SK-N-DZ (cell line): ENCODE measurements around the gene DISP2.

ENCODE experiments used
- DNase-seq: peaks from one replicate; pipeline ENCODE4 v3.0.0-alpha.2; 2015; ENCODE audit warnings: low spot score

Gene DISP2

DNA sequence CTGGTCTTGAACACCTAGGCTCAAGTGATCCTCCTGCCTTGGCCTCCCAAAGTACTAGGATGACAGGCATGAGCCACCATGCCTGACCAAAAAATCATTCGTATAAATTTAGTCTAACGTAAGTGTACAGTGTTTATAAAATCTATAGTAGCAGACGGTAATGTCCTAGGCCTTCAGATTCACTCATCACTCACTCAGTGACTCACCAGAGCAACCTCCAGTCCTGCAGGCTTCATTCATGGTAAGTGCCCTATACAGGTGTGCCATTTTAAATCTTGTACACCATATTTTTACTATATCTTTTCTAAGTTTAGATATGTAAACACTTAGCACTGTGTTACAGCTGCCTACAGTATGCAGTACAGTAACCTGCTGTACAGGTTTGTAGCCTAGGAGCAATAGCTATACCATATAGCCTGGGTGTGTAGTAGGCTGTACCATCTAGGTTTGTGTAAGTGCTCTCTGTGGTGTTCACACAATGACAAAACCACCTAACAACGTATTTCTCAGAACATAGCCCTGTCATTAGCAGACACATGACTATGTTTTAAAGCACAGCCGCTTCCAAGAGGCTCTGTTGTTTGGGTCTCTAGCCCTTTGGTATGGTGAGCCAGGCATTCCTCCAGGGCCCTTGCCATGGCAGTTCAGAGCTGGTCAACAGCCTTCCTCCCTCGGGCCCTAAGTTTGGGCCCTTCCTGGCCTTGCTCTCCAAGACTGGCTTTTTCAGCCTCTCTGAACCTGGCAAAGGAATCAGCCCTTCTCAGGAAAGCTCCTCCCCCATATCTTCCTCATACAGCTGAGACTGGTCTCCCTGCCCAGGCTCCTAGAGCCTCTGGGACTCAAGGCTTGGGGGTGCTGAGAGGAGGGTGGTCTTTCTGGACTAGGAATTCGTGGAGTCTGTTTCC lies 15.4 kb upstream of the DISP2 start:
- DNase-seq = no peak

DNA sequence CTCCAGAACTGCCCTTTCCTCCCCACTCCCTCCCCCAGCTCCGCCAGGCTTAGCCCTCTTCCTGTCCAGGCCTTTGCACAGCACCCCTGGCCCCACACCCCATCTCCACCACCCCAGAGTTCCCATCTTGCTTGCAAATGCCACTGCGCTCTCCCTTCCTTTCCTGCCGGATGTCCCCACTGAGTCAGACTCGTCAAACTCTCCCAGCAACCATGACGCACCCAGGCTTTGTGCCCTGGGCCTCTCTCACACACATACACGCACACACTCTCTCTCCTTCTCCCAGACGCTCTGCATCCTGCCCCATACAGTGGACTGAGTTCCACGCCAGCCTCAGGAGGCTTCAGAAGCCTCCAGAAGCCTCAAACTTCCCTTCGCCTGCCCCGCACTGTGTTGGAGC lies 14.5 kb upstream of the DISP2 start:
- no peak for DNase-seq

DNA sequence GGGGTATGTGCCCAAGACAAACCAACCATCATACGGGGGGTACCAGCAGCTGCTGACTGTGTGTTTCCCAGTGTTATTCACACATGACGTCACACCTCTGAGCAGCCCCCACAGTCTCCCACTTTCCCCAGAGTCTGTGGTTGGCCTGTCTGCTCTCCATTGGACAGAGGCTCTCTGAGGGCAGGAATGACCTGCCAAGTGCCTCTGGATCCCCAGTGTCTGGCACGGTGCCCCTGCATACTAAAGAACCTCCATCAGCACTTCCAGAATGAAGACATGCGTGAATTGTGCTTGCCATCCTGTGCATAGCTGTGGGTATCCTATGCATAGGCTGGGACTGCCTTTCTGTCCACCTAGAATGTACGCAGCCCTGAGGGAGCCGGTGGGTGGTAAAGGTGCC lies 13.8 kb upstream of the DISP2 start:
- DNase-seq = no peak

DNA sequence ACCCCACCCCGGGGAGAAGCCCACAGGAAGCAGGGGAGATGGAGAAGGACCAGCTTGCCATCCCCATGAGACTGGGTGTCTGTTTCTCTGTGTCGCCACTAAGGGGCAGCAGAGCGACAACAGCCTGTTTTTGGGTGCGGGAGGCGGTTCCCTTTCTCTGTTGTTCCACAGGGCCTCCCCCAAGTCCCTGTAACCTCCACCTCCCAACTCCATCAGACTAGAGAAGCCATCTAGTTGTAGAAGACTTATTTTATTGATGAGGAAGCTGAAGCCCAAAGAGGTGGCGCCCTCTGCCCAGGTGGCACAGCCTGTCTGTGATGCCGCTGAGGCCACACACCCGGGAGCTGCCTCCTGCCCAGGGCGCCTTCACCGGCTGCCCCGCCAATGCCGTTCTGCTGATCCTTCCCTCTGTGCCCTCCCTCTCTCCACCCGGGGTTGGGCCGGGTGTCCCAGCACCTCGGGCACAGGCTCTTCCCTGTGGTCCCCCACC lies 13.3 kb upstream of the DISP2 start:
- DNase-seq = peak; percentile 70

DNA sequence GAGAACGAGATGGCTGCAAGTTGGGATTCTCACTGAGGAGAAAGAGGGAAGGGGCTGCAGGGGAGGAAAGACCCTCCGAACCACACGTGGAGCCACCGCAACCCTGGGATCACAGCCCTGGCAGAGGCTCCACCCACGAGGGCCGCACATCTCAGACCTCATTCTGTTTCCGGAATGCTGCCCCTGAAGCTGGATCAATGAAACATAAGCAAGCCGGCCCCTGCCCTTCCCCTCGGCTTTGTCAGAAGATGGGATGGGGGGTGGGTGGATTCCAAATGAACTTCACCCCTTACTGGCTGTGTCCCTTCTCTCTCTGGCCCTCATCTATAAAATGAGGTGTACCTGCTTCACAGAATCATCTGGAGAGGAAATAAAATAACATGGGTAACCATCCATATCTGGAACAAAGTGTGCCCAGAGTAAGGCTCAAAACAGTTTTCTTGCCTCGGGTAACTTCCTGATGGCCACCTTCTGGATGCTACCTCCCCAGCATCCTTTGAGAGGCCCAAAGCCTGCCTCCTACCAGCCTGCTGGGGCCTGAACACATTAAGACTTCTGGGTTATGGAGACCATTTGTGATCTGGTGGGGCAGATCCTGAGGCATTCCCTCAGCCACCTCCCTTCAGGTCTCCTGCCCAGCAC lies 12.7 kb upstream of the DISP2 start:
- DNase-seq = no peak

DNA sequence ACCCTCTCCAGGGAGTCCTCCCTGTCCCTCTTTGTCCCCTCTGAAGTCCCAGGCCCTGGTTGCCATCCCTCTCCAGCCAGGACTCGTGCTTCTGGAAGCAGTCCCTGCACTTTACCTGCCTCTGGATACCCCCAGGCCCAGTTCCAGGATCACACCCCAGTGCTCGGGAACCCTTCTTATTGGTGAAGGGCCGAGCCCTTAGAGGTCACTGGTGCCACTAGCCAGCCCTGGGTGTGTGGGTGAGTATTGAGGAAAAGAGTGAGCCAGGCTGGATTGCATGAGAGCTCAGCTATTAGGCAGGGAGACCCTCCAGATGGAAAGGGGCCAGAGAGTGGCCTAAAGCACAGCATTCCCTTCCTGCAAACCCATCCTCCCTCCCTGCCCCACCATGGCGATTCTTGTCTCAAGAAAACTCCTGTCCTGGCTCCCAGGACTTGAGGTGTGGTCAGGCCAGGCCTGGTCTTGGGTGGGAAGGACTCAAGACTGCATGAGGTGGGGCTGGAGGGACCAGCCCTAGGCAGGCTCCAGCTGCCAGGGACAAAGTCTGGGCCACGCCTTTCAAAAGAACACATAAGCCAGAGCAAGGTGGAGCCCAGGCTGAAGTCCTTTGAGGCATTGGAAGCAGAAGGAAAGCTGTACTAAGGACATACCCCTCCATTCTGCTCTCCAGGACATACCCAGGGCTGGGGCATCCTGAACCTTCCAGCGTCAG lies 12.0 kb upstream of the DISP2 start:
- no peak for DNase-seq

DNA sequence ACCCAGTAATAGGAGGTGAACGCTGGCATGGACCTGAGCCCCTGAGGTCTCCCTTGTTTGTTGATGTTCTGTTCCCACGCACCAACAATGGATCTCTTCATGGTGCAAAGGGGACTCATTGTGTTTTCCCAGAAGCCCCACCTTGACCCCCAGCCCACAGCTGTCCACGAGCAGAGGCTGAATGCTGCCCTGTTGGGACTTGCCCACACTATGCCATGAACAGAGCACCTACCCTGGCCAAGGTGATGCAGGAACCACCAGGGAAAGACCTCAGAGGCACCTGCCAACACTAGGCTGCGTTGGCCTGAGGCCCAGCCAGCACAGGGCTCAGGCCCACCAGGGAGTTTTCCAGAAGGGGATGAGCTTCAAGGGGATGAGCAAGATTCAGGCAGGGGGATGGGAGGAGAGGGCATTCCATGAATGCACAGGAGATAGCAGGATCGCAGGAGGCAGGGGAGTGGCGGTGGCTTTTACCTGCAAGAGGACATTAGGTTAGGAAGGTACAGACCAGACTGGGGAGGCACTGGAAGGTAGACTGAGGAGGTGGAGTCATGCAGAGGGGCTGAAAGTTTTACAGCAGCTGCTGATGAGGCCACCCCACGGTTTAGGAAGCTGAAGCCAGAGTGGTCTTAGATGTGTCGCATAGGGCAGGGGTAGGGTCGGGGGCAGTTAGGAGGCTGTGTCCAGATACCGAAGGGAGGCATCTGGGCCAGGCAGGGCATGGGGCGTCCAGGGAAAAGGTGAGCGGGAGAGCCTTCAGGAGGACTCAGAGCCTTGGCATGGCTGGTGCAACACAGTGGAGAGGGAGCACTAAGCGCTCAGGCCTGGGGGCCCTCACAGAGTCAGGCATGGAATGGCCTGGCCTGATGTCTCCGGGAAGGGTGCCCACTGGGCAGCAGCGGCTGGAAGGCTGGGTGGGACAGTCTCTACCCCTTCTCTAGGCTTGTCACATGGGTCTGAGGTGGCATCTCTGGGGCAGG lies 11.2 kb upstream of the DISP2 start:
- no peak for DNase-seq

DNA sequence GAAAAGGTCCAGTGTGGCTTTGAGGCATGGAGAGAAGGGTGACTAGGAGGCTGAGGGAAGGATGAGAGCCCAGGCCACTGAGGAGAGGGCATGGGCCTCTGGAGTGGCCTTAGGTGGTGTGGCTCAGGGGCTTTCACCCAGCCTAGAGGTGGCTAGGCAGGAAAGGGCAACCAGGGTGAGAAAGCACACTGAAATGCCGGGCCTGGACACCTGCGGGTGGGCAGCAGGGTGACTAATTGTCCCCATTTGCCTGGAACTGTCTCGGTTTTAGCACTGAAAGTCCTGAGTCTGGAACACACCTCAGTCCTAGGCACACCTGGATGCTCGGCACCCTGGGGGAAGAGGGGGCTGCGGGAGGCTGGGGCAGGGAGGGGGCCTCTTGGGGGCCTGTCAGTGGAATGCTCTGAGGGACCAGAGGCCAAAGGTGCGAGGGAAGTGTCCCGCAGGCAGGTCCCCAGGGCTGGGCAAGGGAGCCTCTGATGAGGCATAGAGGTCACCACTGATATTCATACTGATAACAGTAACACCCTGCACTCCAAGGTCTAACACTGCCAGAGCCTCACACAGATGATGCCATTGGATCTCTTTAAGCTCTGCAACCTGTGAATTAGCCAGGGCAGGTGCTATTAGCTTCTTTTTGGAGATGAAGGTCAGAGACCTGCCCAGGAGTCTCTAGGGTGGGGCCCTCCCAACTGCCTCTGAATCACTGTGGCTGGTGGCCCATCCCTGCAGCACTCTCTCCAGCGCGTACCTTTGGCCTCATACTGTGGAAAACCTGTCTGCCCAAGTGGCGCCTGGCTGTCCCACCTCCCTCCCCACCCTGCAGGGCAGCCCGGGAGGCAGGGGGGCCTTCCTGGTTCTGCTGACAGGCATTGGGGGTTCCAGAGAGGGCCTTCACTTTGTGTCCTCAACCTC lies 10.2 kb upstream of the DISP2 start:
- DNase-seq = no peak

DNA sequence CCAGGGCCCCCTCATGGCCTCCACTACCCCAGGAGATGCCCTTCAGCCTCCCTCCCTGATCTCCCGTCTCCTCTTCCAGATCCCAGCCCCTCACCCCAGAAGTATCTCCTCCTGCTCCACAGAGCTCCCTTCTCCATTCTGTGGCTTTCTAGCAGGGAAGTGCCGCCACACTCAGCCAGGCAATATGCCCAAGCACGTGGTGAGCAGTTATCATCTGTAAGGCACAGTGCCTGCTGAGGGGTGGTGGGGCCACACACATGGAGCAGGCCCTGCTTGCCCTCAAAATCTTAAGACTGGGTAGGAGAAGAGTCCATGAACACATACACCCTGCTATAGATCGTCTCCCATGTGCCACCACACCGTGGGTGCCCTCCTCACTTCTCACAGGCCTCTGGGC lies 9.5 kb upstream of the DISP2 start:
- DNase-seq = no peak

DNA sequence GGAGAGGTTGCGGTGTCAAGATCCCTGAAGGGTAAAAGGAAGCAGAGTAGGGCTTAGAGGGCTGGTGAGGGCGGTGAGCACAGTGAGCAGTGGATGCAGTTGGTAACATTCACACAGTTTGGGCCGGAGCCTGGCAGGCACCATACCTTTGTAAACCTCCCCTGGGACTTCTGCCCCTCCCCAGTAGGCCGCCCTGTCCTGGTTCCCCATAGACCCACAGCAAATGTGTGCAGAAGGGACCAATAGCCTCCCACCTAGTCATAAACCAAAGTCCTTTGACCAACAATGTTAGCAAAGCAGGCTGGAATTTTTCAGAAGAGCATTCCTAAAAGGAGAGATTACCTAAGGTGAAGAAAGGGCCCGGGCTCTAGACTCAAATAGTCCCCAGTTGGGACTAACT lies 8.9 kb upstream of the DISP2 start:
- no peak for DNase-seq

DNA sequence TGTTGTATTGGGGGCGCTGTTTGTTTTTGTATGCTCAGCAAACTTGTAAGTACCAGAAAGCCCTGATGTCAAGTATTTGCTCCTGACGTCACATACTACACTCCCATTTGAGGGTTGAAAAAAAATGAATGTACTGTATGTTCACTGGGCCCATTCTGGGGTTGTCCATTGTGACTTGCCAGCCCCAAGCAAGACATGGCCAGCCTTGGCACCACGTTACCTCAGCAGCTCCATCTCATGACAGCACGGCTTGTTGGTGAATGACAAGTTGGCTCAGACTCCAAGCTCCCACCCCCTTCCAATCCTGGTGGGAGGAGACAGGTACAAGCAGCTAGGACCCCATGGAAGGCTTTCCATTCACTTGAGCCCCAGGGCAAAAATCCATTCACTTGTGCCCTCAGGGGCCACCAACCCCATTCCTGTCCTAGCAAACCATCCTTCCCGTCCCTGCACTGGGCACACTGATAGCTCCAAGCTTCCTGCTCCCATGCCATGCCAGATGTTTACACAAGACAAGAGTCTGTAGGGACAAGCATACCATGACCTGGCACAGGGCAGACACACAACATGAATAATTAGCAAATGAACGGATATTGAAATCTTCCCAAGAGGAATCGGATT lies 5.6 kb upstream of the DISP2 start:
- no peak for DNase-seq

DNA sequence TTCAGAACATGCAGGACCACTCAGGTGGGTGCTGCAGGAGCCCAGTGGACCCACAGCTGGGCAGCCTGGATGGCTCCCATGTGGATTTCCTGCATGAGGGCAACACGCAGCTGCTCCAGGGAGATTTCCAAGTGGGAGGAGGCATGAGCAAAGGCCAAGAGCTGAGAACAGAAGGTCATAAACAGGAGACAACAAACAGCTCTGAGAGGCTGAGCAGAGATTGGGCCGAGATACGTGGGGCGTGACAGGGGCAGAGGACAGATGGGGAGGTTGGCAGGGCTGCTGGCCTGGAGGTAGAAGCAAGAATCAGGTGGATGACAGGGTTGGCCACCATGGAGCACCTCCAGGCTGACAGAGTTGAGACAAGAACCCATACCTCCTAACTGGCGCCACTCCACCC lies 4.3 kb upstream of the DISP2 start:
- DNase-seq = no peak

DNA sequence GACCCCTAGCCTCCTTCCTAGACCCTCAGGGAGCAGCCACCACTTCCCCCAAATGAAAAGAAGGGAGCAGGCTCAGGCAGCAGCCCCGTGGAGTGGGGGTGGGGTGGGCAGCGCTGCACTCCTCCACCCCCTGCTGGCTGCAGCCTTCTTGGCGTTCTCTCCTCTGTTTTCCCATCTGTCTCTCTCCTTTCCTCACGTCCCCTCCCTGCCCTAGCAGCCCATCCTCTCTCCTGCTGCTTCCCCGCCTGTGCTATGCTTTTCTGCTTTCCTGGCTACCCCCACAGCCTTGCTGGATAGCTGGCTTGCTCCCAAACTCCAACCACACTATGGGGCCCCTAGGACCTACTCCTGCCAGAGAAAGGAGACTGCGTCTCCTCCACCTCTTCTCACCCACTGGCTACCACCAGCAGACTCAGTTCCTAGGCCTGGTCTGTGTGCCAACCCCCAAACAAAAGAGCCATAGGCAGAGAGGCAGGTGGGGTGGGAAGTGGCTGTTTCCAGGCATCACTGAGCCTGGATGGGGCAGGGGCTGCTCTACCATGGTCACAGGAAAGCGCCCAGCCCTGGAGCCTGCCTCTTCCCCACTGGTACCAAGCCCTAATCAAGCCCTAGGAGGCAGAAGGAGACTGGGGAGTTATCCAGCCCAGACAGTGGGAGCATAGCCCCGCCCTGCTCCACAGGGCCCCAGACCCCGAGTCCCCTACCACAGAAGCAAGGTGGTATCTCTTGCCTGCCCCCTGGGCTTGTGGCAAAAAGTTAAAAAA lies 3.4 kb upstream of the DISP2 start:
- DNase-seq = peak; percentile 67

DNA sequence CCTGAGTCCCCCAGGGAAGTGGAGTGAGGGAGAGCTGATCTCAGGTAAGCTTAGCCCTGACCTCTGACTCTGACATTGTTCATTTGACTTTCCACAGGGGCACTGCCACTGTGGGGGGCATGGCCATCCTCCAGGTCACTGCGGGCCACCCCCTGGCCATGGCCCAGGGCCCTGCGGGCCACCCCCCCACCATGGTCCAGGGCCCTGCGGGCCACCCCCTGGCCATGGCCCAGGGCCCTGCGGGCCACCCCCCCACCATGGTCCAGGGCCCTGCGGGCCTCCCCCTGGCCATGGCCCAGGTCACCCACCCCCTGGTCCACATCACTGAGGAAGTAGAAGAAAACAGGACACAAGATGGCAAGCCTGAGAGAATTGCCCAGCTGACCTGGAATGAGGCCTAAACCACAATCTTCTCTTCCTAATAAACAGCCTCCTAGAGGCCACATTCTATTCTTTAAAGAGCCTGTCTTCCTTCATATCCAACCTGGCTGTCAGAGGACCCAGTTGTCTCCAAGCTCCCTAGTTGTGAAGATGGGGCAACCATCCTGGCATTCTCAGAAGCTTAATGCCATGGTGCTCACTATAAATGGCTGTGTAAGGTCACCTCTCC lies 1.9 kb upstream of the DISP2 start:
- DNase-seq = no peak

DNA sequence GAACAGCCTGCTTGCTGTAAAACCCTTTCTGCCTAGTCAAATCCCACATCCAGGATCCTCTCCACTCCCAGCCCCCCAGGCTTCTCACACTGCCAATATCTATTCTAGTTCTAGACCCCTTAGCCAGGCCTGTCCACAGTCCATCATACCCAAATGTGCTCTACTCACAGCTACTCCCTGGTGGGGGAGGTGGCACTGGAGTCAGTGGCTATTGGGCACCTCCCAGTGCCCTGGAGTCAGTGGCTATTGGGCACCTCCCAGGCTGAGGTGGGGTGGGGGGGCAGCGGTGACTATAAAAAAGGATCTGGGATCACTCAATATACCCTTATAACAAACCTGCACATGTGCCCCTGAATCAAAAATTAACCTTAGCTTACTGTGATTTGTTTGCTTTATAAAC lies 773 bp upstream of the DISP2 start:
- no peak for DNase-seq

DNA sequence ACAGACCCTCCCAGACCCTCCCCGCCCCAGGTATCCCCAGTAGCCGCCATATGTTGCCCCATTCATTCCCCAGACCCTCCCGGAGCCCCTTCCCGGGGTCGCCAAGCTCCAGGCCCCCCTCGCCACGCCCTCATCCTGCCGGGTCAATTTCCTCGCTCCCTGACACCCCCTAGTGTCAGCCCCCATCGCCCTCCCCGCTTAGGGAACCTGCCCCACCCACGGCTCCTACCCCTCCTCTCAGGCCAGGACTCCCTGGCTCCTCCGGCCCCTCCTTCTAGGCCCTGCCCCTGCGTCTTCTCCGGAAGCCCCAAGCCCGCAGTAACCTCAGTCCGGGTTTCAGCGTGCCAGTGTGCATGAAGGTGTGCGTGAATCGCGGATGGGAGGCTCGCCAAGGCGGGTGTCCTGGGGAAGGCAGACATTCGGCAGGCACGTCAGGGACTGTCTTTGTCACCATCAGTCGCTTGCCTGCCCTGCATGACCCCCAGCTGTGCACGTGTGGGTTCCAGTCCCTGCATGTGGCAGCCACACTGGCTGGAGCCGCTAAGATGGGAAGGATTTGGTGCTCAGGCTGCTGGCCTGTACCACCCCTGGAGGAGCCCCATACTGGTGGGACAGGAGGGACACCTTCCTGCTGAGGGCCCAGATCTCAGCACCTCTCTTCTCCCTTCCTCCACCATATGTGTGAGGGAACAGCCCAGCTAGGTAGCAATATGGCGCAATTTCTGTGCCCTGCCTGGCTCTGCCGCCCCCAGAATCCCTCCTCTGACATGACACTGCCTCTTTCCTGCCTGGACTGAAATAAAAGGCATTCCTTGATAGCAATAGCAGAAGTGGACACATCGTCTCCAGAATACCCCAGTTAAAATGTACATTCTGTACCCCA lies 693 bp downstream of the DISP2 start:
- DNase-seq = peak; percentile 65

DNA sequence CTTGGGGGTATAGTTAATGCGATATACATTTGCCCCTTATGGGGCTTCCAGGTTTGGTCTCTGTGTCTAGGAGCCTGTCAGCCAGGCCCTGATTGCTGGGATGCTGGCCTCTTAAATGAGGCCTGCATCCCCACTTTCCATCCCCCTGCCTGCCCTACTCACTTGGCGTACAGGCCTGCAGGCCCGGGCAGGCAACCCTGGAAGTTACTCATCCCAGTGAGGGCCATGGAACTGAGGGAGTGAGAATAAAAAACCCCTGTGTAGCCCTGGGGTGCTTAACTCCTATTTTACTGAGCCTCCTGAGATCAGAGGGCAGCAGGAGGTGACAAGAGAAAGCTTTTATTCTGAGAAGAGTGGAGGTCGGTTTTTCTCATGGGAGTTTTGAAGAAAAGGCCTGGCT lies 2.0 kb downstream of the DISP2 start:
- no peak for DNase-seq
